Type B pancreatic cell (in vitro differentiated cells): ENCODE data around the gene FAXC. TPM values are rescaled to one million over a fixed set of nuclear protein-coding genes. Genes with fewer than 3 reads are reported as not detected.
A peak's percentile ranks its signal among the peaks of the same experiment; 100 is the strongest.

Experiments used
- DNase-seq: peaks from one replicate; pipeline ENCODE4 v3.0.0; 2021; ENCODE audit warnings: mixed read lengths; ENCODE audit not compliant: unreplicated experiment; ENCODE audit errors: extremely low spot score
- H3K27ac Mint-ChIP-seq: 2 replicates; pipeline ENCODE4 v1.8.0; 2021; ENCODE audit warnings: mild to moderate bottlenecking, mixed read lengths
- H3K27me3 Mint-ChIP-seq: 2 replicates; pipeline ENCODE4 v1.8.0; 2021; ENCODE audit warnings: mixed read lengths
- H3K36me3 Mint-ChIP-seq: 2 replicates; pipeline ENCODE4 v1.8.0; 2021; ENCODE audit warnings: mixed read lengths
- H3K4me1 Mint-ChIP-seq: one replicate; pipeline ENCODE4 v1.8.0; 2021; ENCODE audit warnings: mixed read lengths; ENCODE audit not compliant: unreplicated experiment
- H3K4me3 Mint-ChIP-seq: 2 replicates; pipeline ENCODE4 v1.8.0; 2021; ENCODE audit warnings: mild to moderate bottlenecking, mixed read lengths
- H3K9me3 Mint-ChIP-seq: 2 replicates; pipeline ENCODE4 v1.8.0; 2021; ENCODE audit warnings: mixed read lengths
- CTCF ChIP-seq: fragments of 200-600 bp; sonication (generic); conservative IDR thresholded peaks from 2 replicates; pipeline ENCODE4 v1.5.0; 2021; ENCODE audit warnings: antibody characterized with exemption, mild to moderate bottlenecking
- long read RNA-seq: library from polyadenylated mRNA; unstranded; transcript quantifications from one replicate; pipeline ENCODE4 v2.0.0, GENCODE V29; 2020
- total RNA-seq: library from RNA; stranded (reverse); gene quantifications from 2 replicates; pipeline ENCODE4 v1.2.1, GENCODE V29; 2021; ENCODE audit warnings: low replicate concordance

FAXC gene
- 11.3 and 12.5 TPM in 2 replicates for total RNA-seq
- long read RNA-seq, partial matches to known transcripts: 1 of 4 reads
- long read RNA-seq, other reads (novel, unspliced or antisense): 3 of 4 reads

- no peaks in the 10 kb centered on the region for H3K36me3 Mint-ChIP-seq
- H3K4me1 Mint-ChIP-seq: peaks cover 15% of the 10 kb centered on the region
- no peaks in the 10 kb centered on the region for H3K9me3 Mint-ChIP-seq
- peak; percentile 78 for DNase-seq
- H3K27ac Mint-ChIP-seq: peak within 1 kb of the TSS; percentile 69
- peak; percentile 58 for TF ChIP-seq CTCF
- H3K27me3 Mint-ChIP-seq: peaks cover 22% of the 10 kb centered on the region
- H3K4me3 Mint-ChIP-seq: peak within 1 kb of the TSS; percentile 90
Observed at GRCh38 chr6:99349171-99350141, at the start of gene FAXC. TSS of gene FAXC (minus strand) at chr6:99349674. CDS start at chr6:99349372, 302 bp downstream.

DNA sequence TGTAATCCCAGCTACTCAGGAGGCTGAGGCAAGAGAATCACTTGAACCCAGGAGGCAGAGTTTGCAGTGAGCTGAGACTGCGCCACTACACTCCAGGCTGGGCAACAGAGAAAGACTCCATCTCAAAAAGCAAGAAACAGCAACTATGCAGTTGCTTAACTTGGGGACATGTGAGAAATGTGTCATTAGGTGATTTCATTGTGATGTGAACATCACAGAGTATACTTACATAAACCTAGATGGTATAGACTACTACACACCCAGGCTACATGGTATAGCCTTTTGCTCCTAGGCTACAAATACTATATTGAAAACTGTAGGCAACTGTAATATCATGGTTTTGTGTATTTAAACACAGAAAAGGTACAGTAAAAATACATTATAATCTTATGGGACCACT is 47.8 kb upstream of the FAXC start:
- H3K27me3 Mint-ChIP-seq: no peaks in the 10 kb centered on the region
- no peak for TF ChIP-seq CTCF
- peaks cover 13% of the 10 kb centered on the region for H3K36me3 Mint-ChIP-seq
- H3K9me3 Mint-ChIP-seq: no peaks in the 10 kb centered on the region
- no peak overlapping the region for H3K27ac Mint-ChIP-seq
- H3K4me1 Mint-ChIP-seq: peaks cover 6% of the 10 kb centered on the region
- H3K4me3 Mint-ChIP-seq: no peak overlapping the region
- DNase-seq: no peak

DNA sequence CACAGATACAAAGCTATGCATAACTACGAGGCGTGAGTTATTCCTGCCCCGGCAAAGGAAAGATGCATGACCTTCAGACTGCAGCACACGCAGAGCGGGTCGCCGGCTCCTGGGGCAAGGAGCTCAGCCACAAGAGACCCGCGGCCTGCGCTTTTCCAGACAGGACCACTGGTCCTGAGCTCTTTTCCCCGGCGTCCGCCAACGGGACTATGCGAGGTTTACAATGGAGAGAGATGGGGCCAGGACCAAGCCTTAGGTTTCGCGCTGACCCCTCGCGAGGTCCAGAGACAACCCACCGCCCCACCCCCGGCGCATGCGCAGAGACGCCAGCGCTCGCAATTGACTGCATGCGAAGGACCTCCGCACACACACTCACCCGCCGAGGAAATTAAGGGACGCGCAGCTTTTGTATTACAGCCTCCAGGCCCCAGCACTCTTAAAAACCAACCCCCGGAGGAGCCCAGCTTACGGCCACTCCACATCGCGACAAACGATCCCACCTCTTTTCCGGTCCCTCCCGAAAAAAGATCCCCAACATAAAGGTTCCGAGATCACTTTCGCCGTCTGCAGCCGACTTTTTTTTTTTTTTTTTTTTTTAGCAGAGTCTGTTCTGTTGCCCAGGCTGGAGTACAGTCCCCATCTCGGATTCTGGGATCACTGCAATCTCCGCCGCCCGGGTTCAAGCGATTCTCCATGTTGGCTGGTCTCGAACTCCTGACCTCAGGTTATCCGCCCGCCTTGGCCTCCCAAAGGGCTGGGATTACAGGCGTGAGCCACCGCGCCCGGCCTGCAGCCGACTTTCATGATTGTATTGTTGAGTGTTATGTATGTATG is 44.4 kb upstream of the FAXC start, which contains the start of gene COQ3:
Gene COQ3, minus strand, starts transcription at position 498 of the 834 bp plus-strand sequence. Its CDS starts 16 bp downstream, at position 482.
- DNase-seq: peak; percentile 94
- no peak for TF ChIP-seq CTCF
- H3K4me3 Mint-ChIP-seq: peak within 1 kb of the TSS; percentile 97
- peak within 1 kb of the TSS; percentile 93 for H3K27ac Mint-ChIP-seq
- H3K36me3 Mint-ChIP-seq: no peaks in the 10 kb centered on the region
- H3K27me3 Mint-ChIP-seq: no peaks in the 10 kb centered on the region
- no peaks in the 10 kb centered on the region for H3K9me3 Mint-ChIP-seq
- H3K4me1 Mint-ChIP-seq: peaks cover 6% of the 10 kb centered on the region

GRCh38 chr6:99393366-99393697 is 43.9 kb upstream of the FAXC start:
- Mint-ChIP-seq H3K27ac (peak overlapping the region; percentile 93), H3K4me3 (peak overlapping the region; percentile 97), H3K9me3 (no peaks in the 10 kb centered on the region), H3K36me3 (no peaks in the 10 kb centered on the region), H3K27me3 (no peaks in the 10 kb centered on the region), H3K4me1 (peaks cover 6% of the 10 kb centered on the region)
- TF ChIP-seq CTCF: no peak
- no peak for DNase-seq

GRCh38 chr6:99390896-99391295 is 41.4 kb upstream of the FAXC start:
- DNase-seq: no peak
- Mint-ChIP-seq H3K4me1 (peaks cover 6% of the 10 kb centered on the region), H3K9me3 (no peaks in the 10 kb centered on the region), H3K36me3 (no peaks in the 10 kb centered on the region), H3K27ac (no peak overlapping the region), H3K4me3 (no peak overlapping the region), H3K27me3 (no peaks in the 10 kb centered on the region)
- TF ChIP-seq CTCF: no peak
